K562 (cell line): ENCODE results near the gene SCNN1A. TPM values are rescaled to one million over a fixed set of nuclear protein-coding genes. Genes with fewer than 3 reads are reported as not detected.

Experiments
- ATAC-seq: fragments of 200-7000 bp; cut with Tn5 transposase; 3 replicates; pipeline ENCODE4 v1.9.1; 2020; ENCODE audit warnings: moderate library complexity
- BruUV-seq: library from RNA; stranded (reverse); fragments of 400-500 nt; replicated peaks from 2 replicates; lab custom pipeline; 2021; lab: Mats Ljungman, UMichigan
- CTCF ChIA-PET: fragments of 300-600 bp; formaldehyde crosslinking; extraction: SDS; loops from one replicate; lab custom pipeline; 2021; ENCODE audit warnings: low intra/inter-chr PET ratio; lab: Yijun Ruan, JAX
- POLR2A ChIA-PET: fragments of 300-600, 350-650 bp; sonication (Branson Sonifier 250); formaldehyde crosslinking; extraction: SDS; loops from one replicate; lab custom pipeline; 2021; ENCODE audit warnings: antibody characterized with exemption, inconsistent platforms; lab: Yijun Ruan, JAX
- DNase-seq, 4 experiments: peaks; one replicate each; pipeline versions ENCODE4 v3.0.0 to v3.0.0-alpha.2; 2011 to 2018; ENCODE audit warnings: low spot score in 3 of 4, mixed read lengths in 3 of 4; ENCODE audit errors: extremely low read depth in 1 of 4
- FAIRE-seq: peaks from 2 replicates; lab custom pipeline; 2011; peaks lifted over from hg19 to GRCh38; lab: Jason Lieb, UNC
- H2AFZ ChIP-seq: 2 replicates; pipeline ENCODE4 v1.6.0; 2011; ENCODE audit warnings: low read depth, low read length, control low read depth, inconsistent platforms
- H3K27ac ChIP-seq: fragments of 200-600 bp; 3 replicates; pipeline ENCODE4 v1.8.0; 2011; ENCODE audit warnings: low read depth, mild to moderate bottlenecking, control low read depth, inconsistent platforms, low read length, moderate library complexity, mixed read lengths; ENCODE audit errors: extremely low read depth
- H3K27me3 ChIP-seq, 2 experiments: fragments of 300-600 bp in 1 of 2; 2 replicates in 1 of 2; 3 replicates in 1 of 2; pipeline versions ENCODE4 v1.6.0 to v1.8.0; 2011; ENCODE audit warnings: inconsistent platforms in 2 of 2, low read length in 2 of 2, mild to moderate bottlenecking in 1 of 2, mixed read lengths in 1 of 2, moderate library complexity in 1 of 2; ENCODE audit not compliant: control insufficient read depth in 2 of 2, insufficient read depth in 2 of 2
- H3K36me3 ChIP-seq: fragments of 300-600 bp; 3 replicates; pipeline ENCODE4 v1.8.0; 2011; ENCODE audit warnings: mild to moderate bottlenecking, low read length, inconsistent platforms; ENCODE audit not compliant: control insufficient read depth, insufficient read depth
- H3K4me1 ChIP-seq, 2 experiments: fragments of 200-600 bp in 1 of 2; replicated peaks in 1 of 2; 2 replicates in 1 of 2; 3 replicates in 1 of 2; pipeline versions ENCODE4 v1.5.1 to v1.8.0; 2011; ENCODE audit warnings: inconsistent platforms in 2 of 2, low read length in 2 of 2, mild to moderate bottlenecking in 1 of 2, mixed read lengths in 1 of 2, moderate library complexity in 1 of 2; ENCODE audit not compliant: control insufficient read depth in 2 of 2, insufficient read depth in 2 of 2
- H3K4me2 ChIP-seq: 2 replicates; pipeline ENCODE4 v1.6.1; 2011; ENCODE audit warnings: low read length, control low read depth, inconsistent platforms, mixed read lengths; ENCODE audit not compliant: insufficient read depth
- H3K4me3 ChIP-seq: fragments of 200-600 bp; sonication (generic), shearing (Covaris generic); 2 replicates; pipeline ENCODE4 v1.5.1; 2016; ENCODE audit warnings: control low read depth, inconsistent platforms
- H3K79me2 ChIP-seq: fragments of 200-600 bp; 3 replicates; pipeline ENCODE4 v1.8.0; 2011; ENCODE audit warnings: low read length, inconsistent platforms; ENCODE audit not compliant: control insufficient read depth, insufficient read depth
- H3K9ac ChIP-seq, 2 experiments: 2 replicates each; pipeline versions ENCODE4 v1.6.0 to v1.6.1; 2011; ENCODE audit warnings: low read depth in 2 of 2, low read length in 2 of 2, control low read depth in 1 of 2, inconsistent platforms in 1 of 2, mild to moderate bottlenecking in 1 of 2, mixed read lengths in 1 of 2; ENCODE audit not compliant: insufficient read depth in 1 of 2
- H3K9me1 ChIP-seq: one replicate; pipeline ENCODE4 v1.6.0; 2011; ENCODE audit warnings: inconsistent platforms, mild to moderate bottlenecking, low read length, moderate library complexity; ENCODE audit not compliant: control insufficient read depth, insufficient read depth
- H3K9me3 ChIP-seq: replicated peaks from 2 replicates; pipeline ENCODE4 v1.5.1; 2011; ENCODE audit warnings: low read depth, low read length, inconsistent platforms; ENCODE audit not compliant: control insufficient read depth, insufficient read depth
- H4K20me1 ChIP-seq: replicated peaks from 2 replicates; pipeline ENCODE4 v1.6.1; 2011; ENCODE audit warnings: low read length, inconsistent platforms, mixed read lengths; ENCODE audit not compliant: control insufficient read depth, insufficient read depth
- CEBPZ ChIP-seq: fragments of 150-350 bp; IDR thresholded peaks from 2 replicates; pipeline ENCODE4 v1.6.1; 2014; ENCODE audit warnings: low read depth, mild to moderate bottlenecking, low read length, borderline replicate concordance
- MTA3 ChIP-seq: fragments of 450-650 bp; formaldehyde crosslinking; IDR thresholded peaks from 2 replicates; pipeline ENCODE4 v1.6.1; 2017; ENCODE audit warnings: mild to moderate bottlenecking, borderline replicate concordance
- WGBS: fragments of 100-300 bp; shearing (Covaris generic); methylation state at CpG from one replicate; pipeline ENCODE4 v1.1.6; 2016; ENCODE audit warnings: low coverage, mixed read lengths; ENCODE audit not compliant: insufficient coverage; ENCODE audit errors: missing lambda C conversion rate; 5-methylcytosine and 5-hydroxymethylcytosine counted together
- in situ Hi-C: fragments of 300-500 bp; cut with MboI; formaldehyde crosslinking; loops from 4 replicates; pipeline ENCODE4 v1.15.0; 2018; ENCODE audit warnings: inconsistent platforms, mixed read lengths
- intact Hi-C: fragments of 100-400 bp; cut with micrococcal nuclease; formaldehyde crosslinking; loops from 2 replicates; pipeline ENCODE4 v1.14.2; 2022
- polyA plus RNA-seq, 8 experiments: library from polyadenylated mRNA; depleted of rRNA in 4 of 8; stranded (reverse) in 5 of 8; unstranded in 3 of 8; fragments of >200 nt; fragmentation: Nextera tagmentation in 2 of 8; fragmentation: Illumina TruSeq in 1 of 8; extraction: Ambion mirVana in 2 of 8; extraction: Trizol in 1 of 8; gene quantifications; 2 replicates each; pipeline versions ENCODE4 v1.2.1 to v1.2.3, GENCODE V29; 2011 to 2014; ENCODE audit warnings: inconsistent platforms in 1 of 8, missing spikeins in 1 of 8
- total RNA-seq, 7 experiments: library from RNA; depleted of rRNA in 6 of 7; stranded (reverse); fragments of >200 nt in 6 of 7; fragmentation: Illumina TruSeq in 2 of 7; extraction: Trizol in 2 of 7; gene quantifications; 2 replicates each; pipeline versions ENCODE4 v1.2.1 to v1.2.3, GENCODE V29; 2011 to 2021; ENCODE audit warnings: low replicate concordance in 1 of 7
- TF ChIP-seq, protein P1 (sequence below), 2 experiments: fragments of 450-650 bp in 1 of 2; IDR thresholded peaks; 2 replicates each; pipeline ENCODE4 v1.6.1; 2011 to 2017; ENCODE audit warnings: low read depth in 2 of 2, antibody characterized with exemption in 1 of 2, borderline replicate concordance in 1 of 2, low read length in 1 of 2, mild to moderate bottlenecking in 1 of 2, mixed read lengths in 1 of 2; ENCODE audit not compliant: control insufficient read depth in 1 of 2

Gene SCNN1A
- total and polyA plus RNA-seq, 9 of the 15 experiments (the other 6 are each of a cell fraction or from before 2014, with no cell fraction given) = 0.15 to 0.49 (median 0.32) TPM; not detected in 5

DNA sequence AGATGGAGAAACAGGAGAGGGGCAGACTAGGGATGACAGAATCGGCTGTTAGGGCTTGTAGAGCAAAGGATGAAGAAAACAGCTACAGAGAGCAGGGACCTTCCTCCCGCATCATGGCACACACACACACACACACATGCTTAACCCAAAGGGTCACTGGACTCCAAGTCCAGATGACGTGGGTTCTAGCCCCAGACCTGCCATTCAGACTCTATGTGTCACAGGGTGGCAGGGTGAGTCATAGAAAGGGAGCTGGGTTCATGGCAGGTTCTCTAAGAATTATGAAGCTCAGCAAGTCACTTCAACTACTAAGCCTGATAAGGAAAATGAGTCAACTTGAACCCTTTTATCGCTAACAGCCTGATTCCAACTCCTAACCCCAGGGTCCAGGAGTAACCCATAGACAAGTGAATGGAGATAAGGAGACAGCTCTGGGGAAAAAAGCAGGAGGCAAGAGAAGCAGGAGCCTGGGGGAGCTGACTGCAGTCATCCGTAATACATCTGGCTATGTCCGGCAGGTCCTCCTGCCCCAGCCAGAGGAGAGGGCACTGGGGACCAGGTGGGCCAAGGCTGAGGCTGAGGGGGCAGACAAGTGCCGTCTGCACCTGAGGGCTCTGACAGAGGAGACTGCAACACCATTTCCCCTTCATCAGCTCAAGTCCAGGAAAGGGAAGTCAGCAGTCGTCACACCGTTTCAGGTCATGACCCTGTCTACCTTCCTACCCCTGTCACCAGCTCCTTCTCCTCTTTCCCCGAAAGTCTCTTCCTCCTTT is 29.9 kb downstream of the SCNN1A start:
- WGBS = 1% methylated on average over 9 of the region's 10 CpGs
- FAIRE-seq (peak; percentile 98), ATAC-seq (peak; percentile 61), DNase-seq (peak; percentile 58 to 87 (median 70))
- no peak overlapping the region for H3K4me3 ChIP-seq
- H3K9me1 ChIP-seq = no peaks in the 10 kb centered on the region
- peaks cover 11% of the 10 kb centered on the region; the same call in 1 of the 2 replicates for H4K20me1 ChIP-seq
- POLR2A ChIA-PET = interaction anchor here (0.6 to 1.9 kb wide), 7 partner anchors 9 to 125 kb away, joined by 3 to 12 read pairs (median 3); partner anchors contain the start of gene VAMP1
- CTCF ChIA-PET = no interaction called here
- peaks cover 0 to 19% of the 10 kb centered on the region in 2 experiments; a peak in 2 of 5 replicates for H3K27me3 ChIP-seq
- peaks cover 35 to 40% of the 10 kb centered on the region in 2 experiments for H3K4me1 ChIP-seq
- H3K36me3 ChIP-seq = no peaks in the 10 kb centered on the region
- peak overlapping the region; percentile 29 for H3K4me2 ChIP-seq
- peak overlapping the region in 1 of 2 experiments; percentile 41; a peak in 2 of 4 replicates for H3K9ac ChIP-seq
- in situ Hi-C loops = no loop called here
- no TSS peak for BruUV-seq
- H3K9me3 ChIP-seq = no peaks in the 10 kb centered on the region
- H3K79me2 ChIP-seq = peaks cover 15% of the 10 kb centered on the region
- H2AFZ ChIP-seq = no peak overlapping the region
- peak overlapping the region; percentile 42; the same call in 1 of the 3 replicates for H3K27ac ChIP-seq
- intact Hi-C loops = no loop called here
- TF ChIP-seq, protein P1, sequence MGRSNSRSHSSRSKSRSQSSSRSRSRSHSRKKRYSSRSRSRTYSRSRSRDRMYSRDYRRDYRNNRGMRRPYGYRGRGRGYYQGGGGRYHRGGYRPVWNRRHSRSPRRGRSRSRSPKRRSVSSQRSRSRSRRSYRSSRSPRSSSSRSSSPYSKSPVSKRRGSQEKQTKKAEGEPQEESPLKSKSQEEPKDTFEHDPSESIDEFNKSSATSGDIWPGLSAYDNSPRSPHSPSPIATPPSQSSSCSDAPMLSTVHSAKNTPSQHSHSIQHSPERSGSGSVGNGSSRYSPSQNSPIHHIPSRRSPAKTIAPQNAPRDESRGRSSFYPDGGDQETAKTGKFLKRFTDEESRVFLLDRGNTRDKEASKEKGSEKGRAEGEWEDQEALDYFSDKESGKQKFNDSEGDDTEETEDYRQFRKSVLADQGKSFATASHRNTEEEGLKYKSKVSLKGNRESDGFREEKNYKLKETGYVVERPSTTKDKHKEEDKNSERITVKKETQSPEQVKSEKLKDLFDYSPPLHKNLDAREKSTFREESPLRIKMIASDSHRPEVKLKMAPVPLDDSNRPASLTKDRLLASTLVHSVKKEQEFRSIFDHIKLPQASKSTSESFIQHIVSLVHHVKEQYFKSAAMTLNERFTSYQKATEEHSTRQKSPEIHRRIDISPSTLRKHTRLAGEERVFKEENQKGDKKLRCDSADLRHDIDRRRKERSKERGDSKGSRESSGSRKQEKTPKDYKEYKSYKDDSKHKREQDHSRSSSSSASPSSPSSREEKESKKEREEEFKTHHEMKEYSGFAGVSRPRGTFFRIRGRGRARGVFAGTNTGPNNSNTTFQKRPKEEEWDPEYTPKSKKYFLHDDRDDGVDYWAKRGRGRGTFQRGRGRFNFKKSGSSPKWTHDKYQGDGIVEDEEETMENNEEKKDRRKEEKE (IDR thresholded peaks at IDR 0.05; ENCODE audit: borderline replicate concordance in 1 of 2, control insufficient read depth in 1 of 2, low read depth in 2 of 2, low read length in 1 of 2) = 0 out of 4 replicates have a peak, but pooled peaks of 1 of the 2 experiments have one; percentile 49
- TF ChIP-seq MTA3 (peak; percentile 85), CEBPZ (no peak)
